AG09319 (cell line): ENCODE data around the gene LFNG.

Source experiments
- DNase-seq: peaks from one replicate; pipeline ENCODE4 v3.0.0-alpha.2; 2010; ENCODE audit warnings: low read depth; ENCODE audit errors: extremely low read depth
- TF ChIP-seq, protein P1 (sequence below): IDR thresholded peaks from 2 replicates; pipeline ENCODE4 v1.5.1; 2011; ENCODE audit warnings: low read depth, mild to moderate bottlenecking, inconsistent platforms, low read length, moderate library complexity

The LFNG gene

GRCh38 chr7:2519119-2519930 lies at the start of gene LFNG:
Gene LFNG, plus strand, starts transcription at chr7:2519774. Its CDS starts 88 bp downstream, at chr7:2519862.
- TF ChIP-seq, protein P1, sequence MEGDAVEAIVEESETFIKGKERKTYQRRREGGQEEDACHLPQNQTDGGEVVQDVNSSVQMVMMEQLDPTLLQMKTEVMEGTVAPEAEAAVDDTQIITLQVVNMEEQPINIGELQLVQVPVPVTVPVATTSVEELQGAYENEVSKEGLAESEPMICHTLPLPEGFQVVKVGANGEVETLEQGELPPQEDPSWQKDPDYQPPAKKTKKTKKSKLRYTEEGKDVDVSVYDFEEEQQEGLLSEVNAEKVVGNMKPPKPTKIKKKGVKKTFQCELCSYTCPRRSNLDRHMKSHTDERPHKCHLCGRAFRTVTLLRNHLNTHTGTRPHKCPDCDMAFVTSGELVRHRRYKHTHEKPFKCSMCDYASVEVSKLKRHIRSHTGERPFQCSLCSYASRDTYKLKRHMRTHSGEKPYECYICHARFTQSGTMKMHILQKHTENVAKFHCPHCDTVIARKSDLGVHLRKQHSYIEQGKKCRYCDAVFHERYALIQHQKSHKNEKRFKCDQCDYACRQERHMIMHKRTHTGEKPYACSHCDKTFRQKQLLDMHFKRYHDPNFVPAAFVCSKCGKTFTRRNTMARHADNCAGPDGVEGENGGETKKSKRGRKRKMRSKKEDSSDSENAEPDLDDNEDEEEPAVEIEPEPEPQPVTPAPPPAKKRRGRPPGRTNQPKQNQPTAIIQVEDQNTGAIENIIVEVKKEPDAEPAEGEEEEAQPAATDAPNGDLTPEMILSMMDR: no peak
- DNase-seq: no peak

DNA sequence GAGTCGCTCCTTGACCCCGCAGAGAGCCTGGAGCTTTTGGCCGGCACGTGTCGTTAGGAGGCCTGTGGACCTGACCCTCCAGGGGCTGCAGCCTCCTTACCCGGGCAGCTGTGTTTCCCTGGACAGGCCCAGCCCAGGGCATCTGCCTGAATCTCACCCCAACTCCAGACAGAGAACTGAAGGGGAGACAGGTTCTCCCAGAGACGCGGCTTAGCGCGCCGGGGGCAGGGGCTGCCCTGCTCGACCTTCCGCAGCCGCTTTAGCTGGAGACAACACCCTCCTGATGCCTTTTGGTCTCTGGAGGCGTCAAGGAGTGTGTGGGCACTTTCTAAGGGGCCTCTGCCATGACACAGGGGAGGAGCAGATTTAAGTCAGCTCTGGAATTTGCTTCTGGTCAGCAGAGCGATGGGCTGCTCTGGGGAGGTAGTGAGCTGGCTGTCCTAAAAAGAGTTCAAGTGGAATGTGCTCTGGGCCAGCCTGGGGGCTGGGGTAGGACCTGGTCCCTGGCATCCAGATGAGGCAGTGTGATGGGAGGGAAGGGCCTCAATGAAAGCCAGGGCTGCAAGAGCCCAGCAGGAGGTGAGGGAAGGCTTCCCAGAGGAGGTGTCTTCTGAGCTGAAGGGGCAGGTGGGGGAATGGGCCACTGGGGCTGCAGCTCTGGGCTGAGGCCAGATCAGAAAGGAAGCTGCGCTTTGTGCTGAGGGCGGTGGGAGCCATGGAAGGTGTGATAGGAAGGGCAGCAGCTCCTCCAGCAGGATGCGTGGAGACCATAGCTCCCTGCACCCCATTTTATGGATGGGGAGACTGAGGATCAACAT lies 49.2 kb upstream of the LFNG start:
- no peak for DNase-seq
- TF ChIP-seq, protein P1: no peak

GRCh38 chr7:2471022-2471329 lies 48.6 kb upstream of the LFNG start:
- TF ChIP-seq, protein P1: no peak
- DNase-seq: no peak

- DNase-seq: no peak
- TF ChIP-seq, protein P1: no peak
Observed at GRCh38 chr7:2471396-2471795, 48.2 kb upstream of the LFNG start.

DNA sequence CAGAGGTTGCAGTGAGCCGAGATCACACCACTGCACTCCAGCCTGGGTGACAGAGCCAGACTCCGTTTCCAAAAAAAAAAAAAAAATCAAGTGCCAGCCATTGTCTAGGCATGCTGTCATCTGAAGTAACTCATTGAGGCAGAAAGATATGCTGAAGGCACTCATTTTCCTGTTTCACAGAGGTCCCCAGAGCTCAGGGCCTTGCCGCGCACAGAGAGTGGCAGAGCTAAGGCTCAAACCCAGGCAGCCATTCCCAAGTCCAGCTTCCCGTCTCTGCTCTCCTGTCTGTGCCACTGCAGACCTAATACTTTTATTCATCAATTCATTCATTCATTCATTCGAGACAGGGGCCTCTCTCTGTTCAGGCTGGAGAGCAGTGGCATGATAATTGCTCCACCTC lies 46.8 kb upstream of the LFNG start:
- DNase-seq: no peak
- TF ChIP-seq, protein P1: no peak

GRCh38 chr7:2473496-2474180 lies 45.9 kb upstream of the LFNG start:
- no peak for DNase-seq
- TF ChIP-seq, protein P1: no peak
